8988T (cell line): ENCODE results near the gene DNAJC10.
"Not testable (repeated sequence)": the region's sequence is repeated elsewhere in the genome, so short reads cannot be mapped to it uniquely, and the experiment has no call there.

Source experiments
- DNase-seq: peaks from one replicate; pipeline ENCODE4 v3.0.0; 2011

Gene DNAJC10, protein sequence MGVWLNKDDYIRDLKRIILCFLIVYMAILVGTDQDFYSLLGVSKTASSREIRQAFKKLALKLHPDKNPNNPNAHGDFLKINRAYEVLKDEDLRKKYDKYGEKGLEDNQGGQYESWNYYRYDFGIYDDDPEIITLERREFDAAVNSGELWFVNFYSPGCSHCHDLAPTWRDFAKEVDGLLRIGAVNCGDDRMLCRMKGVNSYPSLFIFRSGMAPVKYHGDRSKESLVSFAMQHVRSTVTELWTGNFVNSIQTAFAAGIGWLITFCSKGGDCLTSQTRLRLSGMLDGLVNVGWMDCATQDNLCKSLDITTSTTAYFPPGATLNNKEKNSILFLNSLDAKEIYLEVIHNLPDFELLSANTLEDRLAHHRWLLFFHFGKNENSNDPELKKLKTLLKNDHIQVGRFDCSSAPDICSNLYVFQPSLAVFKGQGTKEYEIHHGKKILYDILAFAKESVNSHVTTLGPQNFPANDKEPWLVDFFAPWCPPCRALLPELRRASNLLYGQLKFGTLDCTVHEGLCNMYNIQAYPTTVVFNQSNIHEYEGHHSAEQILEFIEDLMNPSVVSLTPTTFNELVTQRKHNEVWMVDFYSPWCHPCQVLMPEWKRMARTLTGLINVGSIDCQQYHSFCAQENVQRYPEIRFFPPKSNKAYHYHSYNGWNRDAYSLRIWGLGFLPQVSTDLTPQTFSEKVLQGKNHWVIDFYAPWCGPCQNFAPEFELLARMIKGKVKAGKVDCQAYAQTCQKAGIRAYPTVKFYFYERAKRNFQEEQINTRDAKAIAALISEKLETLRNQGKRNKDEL

DNA sequence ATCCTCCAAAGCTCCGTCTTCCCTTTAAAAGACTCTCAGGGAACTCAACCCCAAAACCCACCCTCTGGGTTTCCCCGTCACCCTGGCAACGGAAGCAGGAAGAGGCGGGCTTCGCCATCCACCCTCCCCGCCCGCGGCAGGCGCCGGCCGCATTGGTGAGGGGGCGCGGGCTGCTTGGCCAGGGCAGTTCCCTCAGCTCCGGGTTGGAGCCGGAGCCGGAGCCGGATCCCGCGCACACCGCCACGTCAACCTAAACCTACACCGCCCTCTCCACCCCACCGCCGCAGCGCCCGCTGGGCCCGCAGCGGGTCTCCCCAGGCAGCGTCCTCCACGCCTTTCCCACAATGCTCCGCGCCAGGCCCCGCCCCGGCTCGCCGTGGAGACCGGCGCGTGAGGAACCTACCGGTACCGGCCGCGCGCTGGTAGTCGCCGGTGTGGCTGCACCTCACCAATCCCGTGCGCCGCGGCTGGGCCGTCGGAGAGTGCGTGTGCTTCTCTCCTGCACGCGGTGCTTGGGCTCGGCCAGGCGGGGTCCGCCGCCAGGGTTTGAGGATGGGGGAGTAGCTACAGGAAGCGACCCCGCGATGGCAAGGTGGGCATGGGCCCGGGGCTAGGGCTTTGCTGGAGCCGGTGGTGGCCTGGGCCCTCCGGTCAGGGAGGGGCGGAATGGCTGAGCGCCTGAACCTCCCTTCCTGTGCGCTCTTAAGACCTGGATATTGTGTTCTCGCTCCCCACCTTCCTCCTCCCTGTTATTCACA is at the start of gene DNAJC10:
Gene DNAJC10 (plus strand): TSS at position 366 of the 758 bp plus-strand sequence. CDS start 1,830 bp downstream, outside the sequence.
- peak; percentile 64 for DNase-seq

DNA sequence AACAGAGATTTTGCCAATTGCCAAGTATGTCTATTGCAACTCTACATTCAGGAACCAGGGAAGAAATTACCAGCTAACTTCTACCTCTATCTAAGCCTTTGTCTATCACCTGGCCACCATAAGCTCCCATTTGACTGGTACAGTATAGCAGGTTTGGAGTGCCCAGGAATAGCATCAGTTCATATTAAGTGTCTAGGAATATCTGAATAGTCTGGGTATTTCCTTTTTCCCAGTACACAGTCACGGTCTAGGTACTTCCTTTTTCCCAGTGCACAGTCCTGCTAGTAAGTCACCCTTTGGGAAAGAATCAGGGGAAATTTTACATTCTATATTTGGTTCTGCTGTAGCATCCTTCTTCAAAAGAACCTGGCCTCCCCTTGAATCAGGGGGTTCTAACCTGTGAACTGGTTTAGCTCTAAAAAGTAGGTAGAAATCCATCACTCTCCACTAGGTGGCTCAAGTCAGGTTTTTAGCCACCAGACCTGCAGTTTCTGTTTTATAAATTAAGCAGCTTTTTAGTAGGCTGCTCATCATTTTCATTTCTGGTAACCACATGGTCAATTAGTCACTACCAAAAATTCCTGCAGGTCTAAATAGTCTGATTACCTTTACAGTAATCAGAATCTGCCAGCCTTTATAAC is 49.3 kb upstream of the DNAJC10 start:
- no peak for DNase-seq

DNA sequence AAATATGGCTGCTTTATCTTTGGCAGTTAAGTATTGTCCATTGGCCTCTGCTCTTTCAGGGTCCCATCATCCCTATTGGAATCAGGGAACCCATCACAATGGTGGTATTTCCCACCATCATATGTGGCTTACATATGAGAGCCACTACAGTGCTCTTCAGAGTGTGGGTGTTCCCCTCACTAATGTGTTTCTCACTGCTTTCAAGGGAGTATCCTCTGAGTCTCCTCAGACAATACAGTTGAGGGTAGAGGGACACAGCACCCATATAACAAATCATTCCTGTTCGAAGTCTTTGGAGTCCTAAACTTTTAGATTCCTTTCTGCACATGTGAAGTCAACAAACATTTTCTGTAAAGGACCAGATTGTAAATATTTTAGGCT is 48.8 kb upstream of the DNAJC10 start:
- DNase-seq, result no peak

DNA sequence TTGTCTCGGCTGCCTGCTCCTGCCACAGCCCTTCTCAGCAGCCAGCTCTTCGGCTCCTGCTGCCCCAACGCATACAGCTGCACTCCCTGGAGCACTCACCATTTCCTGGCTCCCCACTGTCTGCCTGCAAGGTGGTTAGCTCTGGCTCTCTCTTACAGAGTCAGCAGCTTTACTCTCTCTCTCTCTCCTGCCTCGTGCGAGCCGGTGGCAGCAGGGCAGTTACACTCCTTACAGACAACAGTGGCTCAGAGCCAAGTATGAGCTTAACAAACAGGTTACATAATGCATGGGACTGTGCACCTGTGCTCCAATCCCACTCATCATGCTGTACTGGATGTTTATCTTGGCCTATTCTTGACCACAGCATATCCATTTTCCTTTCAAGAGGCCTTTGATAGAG is 47.4 kb upstream of the DNAJC10 start:
- no peak for DNase-seq

DNA sequence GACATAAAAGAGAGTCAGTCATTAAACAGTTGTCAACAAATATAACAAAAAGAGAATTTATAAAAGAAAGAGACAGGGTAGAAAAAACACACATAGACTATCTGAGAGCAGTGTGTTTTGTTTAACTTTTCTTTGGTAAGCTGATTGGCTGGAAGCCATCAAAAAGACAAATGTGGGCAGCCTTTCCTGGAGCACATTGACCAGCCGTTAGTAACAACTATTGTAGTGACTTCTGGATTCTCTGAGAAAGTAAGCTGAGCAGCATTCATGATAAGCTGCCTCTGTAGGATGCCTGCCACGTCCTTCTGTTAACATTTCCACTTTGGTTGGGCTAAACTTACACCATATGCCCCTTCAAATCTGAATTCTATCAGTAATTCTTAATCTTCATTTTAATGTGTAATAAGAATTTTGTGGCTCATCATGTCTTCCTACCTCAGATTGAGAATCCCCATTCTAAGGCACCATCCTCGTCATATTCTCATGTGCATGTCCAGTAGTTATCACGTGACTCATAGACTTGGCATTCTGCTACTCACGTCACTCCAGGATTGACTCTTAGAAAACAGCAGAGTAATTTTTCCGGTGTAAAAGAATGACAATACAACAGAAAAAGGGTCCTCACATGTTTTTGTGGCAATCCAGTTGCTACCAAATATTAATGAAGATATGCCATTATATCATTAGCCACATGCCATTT is 43.4 kb upstream of the DNAJC10 start:
- no peak for DNase-seq

DNA sequence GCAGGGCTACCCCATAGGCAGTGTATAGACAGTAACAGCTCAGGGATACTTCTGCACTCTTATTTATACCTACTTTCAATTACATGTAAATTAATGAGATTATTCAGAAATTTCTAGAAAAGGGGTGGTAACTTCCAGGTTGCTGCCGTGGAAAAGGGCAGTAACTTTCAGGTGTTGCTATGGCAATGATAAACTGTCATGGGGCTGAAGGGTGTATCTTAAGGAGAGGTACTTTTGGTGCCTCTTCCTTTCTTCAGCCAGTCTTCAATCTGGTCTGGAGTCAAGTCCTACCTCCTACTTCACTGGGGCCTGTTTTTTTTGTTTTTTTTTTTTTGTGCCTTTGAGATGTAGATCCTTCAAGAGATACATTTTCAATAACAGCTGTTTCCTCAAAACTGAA is 35.2 kb upstream of the DNAJC10 start:
- DNase-seq, result no peak

DNA sequence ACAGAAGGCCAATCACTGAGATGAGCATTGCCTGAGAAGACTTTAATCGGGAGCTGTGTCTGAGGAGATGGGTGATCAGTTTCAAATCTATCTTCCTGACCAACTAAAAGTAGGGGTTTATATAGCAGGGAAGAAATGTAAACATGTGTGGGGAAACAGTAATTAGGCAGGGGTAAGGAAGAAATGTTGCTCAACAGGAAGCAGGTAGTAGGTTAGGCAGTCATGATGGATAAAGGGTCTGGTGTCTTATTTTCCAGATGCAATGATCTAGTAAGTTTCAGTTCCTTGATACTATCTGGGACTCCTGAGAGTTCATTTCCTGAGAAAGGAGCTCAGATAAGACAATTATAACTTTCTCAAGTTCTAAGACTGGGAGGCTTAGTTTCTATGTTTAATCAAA is 33.8 kb upstream of the DNAJC10 start:
- no peak for DNase-seq

DNA sequence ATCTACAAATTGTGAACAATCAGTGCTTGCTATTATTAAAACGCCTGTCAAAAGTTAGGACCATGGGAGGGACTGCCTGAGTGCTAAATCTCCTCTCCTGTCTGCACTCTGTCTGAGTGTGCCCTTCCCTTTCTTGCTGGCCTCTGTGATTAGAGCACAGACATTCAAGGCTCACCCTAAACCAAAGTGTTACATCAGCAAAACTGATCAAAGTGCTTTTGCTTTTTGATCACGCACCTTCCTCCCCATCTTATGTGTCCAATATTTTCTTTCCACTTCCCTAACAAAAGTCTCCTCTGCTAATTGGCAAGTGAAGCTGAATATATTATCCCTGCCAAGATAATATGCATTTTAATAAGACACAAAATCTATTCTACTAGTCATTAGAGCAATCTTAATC is 30.5 kb upstream of the DNAJC10 start:
- no peak for DNase-seq

DNA sequence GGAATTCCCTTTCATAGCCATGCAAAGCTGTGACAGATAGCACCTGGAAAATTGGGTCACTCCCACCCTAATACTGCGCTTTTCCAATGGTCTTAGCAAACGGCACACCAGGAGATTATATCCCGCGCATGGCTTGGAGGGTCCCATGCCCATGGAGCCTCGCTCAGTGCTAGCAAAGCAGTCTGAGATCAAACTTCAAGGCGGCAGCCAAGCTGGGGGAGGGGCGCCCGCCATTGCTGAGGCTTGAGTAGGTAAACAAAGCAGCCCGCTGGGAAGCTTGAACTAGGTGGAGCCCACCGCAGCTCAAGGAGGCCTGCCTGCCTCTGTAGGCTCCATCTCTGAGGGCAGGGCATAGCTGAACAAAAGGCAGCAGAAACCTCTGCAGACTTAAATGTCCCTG is 29.3 kb upstream of the DNAJC10 start:
- DNase-seq, result not testable (repeated sequence)

DNA sequence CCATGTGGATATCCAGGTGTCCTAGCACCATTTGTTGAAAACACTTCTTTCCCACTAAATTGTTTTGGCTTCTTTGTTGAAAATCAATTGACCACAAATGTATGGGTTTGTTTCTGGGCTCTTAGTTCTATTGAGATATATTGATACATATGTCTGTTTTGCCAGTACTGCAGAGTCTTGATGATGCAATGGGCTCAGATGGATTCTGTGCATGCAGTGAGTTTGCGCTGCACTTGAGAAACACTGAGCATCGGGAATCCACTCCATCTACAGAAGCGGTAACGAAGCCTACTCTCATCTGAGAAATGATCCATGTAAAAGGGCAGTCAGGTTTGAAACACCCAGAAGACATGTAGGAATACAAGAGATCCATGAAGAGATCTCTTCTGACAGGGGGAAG is 21.9 kb upstream of the DNAJC10 start:
- DNase-seq, result no peak

DNA sequence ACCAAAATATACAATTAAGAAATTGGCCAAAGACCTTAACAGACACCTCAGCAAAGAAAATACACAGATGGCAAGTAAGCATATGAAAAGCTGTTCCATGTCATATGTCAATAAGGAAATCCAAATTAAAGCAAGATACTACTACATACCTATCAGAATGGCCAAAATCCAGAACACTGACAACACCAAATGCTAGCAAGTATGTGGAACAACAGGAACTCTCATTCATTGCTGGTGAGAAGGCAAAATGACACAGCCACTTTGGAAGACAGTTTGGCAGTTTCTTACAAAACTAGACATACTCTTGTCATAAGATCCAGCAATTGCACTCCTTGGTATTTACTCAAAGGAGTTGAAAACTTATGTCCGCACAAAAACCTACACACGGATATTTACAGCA is 20.3 kb upstream of the DNAJC10 start:
- DNase-seq, result no peak

DNA sequence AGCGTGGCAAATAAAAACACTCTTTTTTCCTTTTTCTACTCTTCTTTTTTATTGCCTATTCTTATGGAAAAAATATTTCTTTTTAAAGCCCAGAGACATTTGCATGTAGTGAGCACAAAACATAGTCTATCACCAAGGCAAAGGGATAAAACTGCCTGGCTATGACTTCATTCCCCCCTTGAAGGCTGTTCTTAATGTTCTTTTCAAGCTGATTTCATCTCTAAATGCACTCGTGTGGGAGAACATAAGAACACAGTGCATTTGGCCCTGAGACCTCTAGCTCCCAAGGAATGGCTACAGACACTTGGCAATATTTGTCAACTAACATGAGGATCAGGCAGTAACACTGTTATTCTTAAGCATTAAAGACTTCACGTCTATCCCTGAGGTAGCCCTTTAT is 17.4 kb upstream of the DNAJC10 start:
- DNase-seq, result no peak

DNA sequence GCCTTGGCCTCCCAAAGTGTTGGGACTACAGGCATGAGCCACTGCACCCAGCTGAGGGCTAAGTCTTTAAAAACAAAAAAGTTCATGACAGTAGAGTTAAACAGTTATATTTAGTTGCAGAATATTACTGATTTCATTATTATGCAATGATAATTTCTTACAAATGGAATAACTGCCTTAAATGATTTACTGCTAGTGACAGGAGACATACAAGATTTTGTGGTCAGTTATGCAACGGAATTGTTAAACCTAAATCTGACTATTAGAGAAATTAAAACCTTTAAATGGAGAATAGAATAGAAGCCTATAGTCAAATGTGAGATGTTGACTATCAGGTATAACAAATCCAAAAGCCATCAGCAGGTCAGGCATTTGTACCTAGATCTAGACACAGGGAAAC is 10.3 kb upstream of the DNAJC10 start:
- DNase-seq, result no peak

DNA sequence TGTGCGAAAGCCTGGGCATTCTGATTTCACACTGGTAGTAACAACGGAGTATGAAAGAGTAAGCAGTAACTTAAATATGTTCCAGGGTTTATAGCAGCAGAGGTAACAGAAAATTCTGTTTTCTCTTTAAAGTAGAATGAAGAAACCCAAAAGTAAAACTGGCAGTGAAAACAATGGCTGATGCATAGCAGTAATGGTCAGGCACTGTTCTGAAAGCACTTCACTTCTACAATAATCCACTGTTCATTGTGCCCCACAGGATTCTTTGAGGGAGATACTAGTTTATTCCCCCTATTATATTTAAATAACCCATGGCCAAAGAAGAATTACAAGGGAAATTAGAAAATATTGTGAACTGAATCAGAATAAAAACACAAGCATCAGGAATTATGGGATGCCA is 9.3 kb upstream of the DNAJC10 start:
- no peak for DNase-seq

DNA sequence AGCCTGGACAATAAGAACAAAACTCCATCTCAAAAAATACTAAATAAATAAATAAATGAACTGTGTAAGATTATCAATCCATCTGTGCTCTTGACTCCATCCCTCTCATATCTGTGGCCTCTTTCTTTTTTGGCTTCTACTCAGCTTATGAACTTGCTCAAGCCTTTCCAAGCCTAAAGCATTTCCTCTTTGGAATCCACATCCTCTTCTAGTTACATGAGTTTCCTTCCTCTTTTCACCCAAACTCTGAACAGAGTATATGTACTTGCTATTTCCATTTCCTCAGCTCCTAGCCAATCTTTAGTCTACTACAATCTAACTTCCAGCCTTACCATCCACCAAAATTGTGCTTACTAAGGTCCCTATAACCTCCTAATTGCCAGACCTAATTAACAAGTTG is 2.5 kb upstream of the DNAJC10 start:
- no peak for DNase-seq

DNA sequence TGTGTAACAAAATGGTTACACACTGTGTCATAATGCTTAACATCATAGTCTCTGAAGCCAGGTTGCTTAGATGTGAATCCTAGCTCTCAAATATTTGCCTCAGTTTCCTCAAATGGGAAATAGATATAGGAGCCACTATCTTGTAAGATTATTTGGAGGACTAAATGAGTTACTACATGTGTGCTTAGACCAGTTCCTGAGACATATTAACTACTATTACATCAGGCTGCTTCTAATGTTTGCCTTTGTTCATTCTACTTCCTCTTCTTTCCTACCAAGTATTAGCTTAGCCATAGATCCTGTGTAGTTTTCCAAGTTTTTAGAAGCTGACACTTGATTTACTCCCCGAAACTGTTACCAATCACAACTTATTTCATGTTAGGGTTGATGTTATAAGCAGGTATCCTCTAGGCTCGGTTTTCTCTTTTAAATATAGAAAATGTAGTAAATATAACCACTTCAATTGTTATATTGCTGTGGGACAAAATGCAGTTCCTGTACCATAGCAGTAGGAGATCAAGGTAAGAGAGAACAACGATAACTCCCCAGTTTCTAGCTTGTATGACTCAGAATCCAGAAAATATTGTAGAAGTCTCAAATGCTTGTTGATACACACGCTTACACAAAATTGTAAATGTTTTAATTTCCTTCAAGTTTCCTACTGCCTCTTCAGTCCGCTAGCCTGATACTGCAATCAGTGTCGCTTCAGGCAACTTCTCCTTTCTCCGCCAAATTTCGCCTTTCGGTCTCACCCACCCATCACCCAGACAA is 751 bp upstream of the DNAJC10 start:
- DNase-seq, result no peak

DNA sequence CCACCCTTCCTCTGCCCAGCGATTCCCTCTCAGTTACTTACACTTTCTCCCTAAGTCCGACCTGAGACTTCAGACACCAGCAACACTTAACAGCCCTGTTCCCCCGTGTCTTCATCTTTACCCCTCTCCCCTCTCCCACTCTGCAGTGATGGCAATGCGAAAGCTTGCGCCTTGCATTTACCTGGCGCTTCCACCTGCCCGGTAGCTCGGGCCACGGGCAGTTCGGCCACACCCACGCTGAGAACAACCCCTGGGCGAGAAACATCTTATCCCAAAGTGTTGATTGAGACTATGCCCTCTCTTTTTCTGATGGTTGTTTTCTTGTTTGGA is 558 bp downstream of the DNAJC10 start:
- DNase-seq, result peak; percentile 15

DNA sequence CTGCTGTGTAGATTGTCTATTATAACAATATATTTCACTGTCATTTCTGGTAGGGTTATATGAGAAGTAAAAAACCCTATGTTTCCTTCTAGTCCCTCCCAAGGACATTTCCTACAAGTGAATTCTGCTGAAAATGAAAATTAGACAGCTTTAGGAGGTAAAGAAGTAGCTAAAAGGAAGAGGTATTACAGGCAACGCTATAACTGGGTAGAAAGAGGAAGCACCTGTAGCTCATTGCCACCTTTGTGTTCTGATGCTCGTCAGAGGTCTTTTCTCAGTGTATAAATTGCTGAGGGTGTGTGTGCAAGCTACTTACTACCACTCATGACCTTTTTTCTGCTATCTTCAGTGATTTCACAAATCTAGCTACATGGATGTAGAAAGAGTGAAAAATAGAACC is 1.4 kb downstream of the DNAJC10 start:
- no peak for DNase-seq

DNA sequence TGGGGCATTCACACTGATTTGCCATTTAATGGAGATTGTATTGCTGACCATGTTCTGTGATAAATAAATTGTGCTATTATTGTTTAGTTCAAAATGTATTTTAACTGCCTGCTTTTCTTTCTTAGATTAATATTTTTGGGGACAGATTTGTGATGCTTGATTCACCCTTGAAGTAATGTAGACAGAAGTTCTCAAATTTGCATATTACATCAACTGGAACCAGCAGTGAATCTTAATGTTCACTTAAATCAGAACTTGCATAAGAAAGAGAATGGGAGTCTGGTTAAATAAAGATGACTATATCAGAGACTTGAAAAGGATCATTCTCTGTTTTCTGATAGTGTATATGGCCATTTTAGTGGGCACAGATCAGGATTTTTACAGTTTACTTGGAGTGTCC is 1.8 kb downstream of the DNAJC10 start:
- DNase-seq, result no peak

DNA sequence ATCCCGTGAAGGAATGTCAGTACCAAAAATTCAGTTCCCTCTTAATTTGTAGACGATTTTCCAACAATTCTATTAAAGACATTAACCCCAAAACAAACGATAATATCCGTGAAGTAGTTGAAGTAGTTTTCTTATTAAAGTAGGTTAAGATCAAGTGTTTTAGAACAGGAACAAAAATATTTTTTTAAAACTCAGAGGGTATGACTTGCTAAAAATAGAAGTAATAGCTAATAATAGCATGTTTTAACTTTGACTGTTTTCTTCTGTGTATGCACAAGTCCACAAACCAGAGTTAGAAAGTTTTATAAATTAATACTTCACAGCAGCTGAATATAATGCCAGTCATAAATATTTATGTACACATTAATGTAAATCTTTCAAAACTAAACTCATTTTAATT is 2.4 kb downstream of the DNAJC10 start:
- DNase-seq, result no peak

DNA sequence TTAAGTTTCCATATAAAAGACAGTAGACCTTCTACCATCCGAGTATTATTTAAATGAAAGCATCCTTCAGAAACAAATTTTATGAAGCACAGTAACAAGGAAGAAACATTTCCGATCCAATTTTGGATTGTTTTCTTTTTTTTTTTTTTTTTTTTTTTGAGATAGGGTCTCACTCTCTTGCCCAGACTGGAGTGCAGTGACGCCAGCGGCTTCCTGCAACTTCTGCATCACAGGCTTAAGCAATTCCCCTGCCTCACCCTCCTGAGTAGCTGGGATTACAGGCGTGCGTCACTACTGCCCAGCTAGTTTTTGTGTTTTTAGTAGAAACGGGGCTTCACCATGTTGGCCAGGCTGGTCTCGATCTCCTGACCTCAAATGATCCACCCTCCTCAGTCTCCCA is 3.1 kb downstream of the DNAJC10 start:
- not testable (repeated sequence) for DNase-seq

DNA sequence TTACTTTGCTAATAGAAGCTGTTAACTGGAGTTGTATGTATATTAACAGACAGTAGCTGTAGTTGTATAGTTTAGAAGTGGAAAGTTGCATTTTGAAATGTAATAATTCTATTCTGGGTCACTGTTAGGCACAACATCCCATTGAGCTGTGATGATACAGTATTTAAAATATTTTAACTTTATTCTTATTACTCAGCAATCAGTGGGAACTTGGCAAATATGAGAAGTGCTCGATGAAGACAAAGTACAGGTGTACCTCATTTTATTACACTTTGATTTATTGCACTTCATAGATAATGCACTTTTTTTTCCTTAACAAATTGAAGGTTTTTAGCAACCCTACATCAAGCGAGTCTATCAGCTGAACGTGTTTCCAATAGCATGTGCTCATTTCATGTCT is 8.6 kb downstream of the DNAJC10 start:
- DNase-seq, result no peak
